Activated CD8-positive, alpha-beta T cell treated with anti-CD3 and anti-CD28 coated beads for 36 hours (primary cell): ENCODE data around the gene NFATC3. TPM values are rescaled to one million over a fixed set of nuclear protein-coding genes. Genes with fewer than 3 reads are reported as not detected.

Source experiments
- ATAC-seq: fragments of 200-7000 bp; cut with Tn5 transposase; one replicate; pipeline ENCODE4 v1.10.0; 2021; ENCODE audit warnings: mild to moderate bottlenecking, moderate library complexity
- CTCF ChIA-PET: fragments of 350-600 bp; sonication (Branson Sonifier 250); formaldehyde crosslinking; loops from one replicate; lab custom pipeline; 2021; ENCODE audit warnings: antibody characterized with exemption; lab: Charles Lee
- POLR2A ChIA-PET: fragments of 350-600 bp; sonication (Branson Sonifier 250); formaldehyde crosslinking; loops from one replicate; lab custom pipeline; 2021; ENCODE audit warnings: antibody characterized with exemption; lab: Charles Lee
- DNase-seq: peaks from one replicate; pipeline ENCODE4 v3.0.0-alpha.2; 2020
- H3K27ac Mint-ChIP-seq: one replicate; pipeline ENCODE4 v1.8.0; 2021; ENCODE audit warnings: mild to moderate bottlenecking, mixed read lengths
- H3K27me3 Mint-ChIP-seq: one replicate; pipeline ENCODE4 v1.8.0; 2021; ENCODE audit warnings: mixed read lengths
- H3K36me3 Mint-ChIP-seq: one replicate; pipeline ENCODE4 v1.8.0; 2021; ENCODE audit warnings: low read depth, mixed read lengths
- H3K4me1 Mint-ChIP-seq: one replicate; pipeline ENCODE4 v1.8.0; 2021; ENCODE audit warnings: low read depth, mixed read lengths
- H3K4me3 Mint-ChIP-seq: one replicate; pipeline ENCODE4 v1.8.0; 2021; ENCODE audit warnings: mild to moderate bottlenecking, moderate library complexity, mixed read lengths
- H3K9me3 Mint-ChIP-seq: one replicate; pipeline ENCODE4 v1.8.0; 2021; ENCODE audit warnings: mixed read lengths
- intact Hi-C: fragments of 100-400 bp; cut with micrococcal nuclease; formaldehyde crosslinking; loops from one replicate; pipeline ENCODE4 v1.10.0; 2022
- total RNA-seq, 2 experiments: library from RNA; stranded (reverse); gene quantifications; one replicate each; pipeline ENCODE4 v1.2.3, GENCODE V29; 2021
- TF ChIP-seq, protein P1 (sequence below): fragments of 200-600 bp; IDR thresholded peaks from one replicate; pipeline ENCODE4 v1.8.0; 2022; ENCODE audit warnings: antibody characterized with exemption, mild to moderate bottlenecking

Gene NFATC3
- total RNA-seq, 2 experiments from 2014 or later, result 102 to 104 TPM

DNA sequence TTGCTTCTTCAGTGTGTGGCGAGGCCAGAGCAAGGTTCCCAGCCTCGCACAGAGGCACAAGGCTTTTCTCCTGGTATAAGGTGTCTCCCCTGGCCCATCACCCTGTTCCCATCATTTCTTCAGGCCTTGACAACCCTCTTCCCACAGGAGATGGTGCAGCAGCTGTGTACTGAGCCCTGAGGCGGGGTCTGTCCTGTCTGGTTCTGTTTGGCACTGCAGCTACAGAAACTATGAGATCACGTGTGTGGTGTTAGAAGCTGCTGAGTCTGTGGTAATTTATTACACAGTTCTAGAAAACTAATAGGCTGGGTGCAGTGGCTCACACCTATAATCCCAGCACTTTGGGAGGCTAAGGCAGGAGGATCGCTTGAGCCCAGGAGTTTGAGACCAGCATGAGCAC is 167.2 kb downstream of the NFATC3 start:
- no peak overlapping the region for H3K4me3 Mint-ChIP-seq
- no peaks in the 10 kb centered on the region for H3K9me3 Mint-ChIP-seq
- intact Hi-C loops, result no loop called here
- ATAC-seq, result no peak
- TF ChIP-seq, protein P1, sequence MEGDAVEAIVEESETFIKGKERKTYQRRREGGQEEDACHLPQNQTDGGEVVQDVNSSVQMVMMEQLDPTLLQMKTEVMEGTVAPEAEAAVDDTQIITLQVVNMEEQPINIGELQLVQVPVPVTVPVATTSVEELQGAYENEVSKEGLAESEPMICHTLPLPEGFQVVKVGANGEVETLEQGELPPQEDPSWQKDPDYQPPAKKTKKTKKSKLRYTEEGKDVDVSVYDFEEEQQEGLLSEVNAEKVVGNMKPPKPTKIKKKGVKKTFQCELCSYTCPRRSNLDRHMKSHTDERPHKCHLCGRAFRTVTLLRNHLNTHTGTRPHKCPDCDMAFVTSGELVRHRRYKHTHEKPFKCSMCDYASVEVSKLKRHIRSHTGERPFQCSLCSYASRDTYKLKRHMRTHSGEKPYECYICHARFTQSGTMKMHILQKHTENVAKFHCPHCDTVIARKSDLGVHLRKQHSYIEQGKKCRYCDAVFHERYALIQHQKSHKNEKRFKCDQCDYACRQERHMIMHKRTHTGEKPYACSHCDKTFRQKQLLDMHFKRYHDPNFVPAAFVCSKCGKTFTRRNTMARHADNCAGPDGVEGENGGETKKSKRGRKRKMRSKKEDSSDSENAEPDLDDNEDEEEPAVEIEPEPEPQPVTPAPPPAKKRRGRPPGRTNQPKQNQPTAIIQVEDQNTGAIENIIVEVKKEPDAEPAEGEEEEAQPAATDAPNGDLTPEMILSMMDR, result no peak
- DNase-seq, result no peak
- H3K27ac Mint-ChIP-seq, result no peak overlapping the region
- CTCF ChIA-PET, result interaction anchor here (2.9 to 5.8 kb wide), 2 partner anchors 10 to 76 kb away, joined by 19 to 79 read pairs; partner anchors contain the start of gene SLC7A6
- H3K27me3 Mint-ChIP-seq, result no peaks in the 10 kb centered on the region
- H3K4me1 Mint-ChIP-seq, result peaks cover 2% of the 10 kb centered on the region
- POLR2A ChIA-PET, result interaction anchor here (1.1 to 2.2 kb wide), 2 partner anchors 11 to 44 kb away, joined by 3 to 12 read pairs; no protein-coding TSS in a partner anchor
- peaks cover 5% of the 10 kb centered on the region for H3K36me3 Mint-ChIP-seq

DNA sequence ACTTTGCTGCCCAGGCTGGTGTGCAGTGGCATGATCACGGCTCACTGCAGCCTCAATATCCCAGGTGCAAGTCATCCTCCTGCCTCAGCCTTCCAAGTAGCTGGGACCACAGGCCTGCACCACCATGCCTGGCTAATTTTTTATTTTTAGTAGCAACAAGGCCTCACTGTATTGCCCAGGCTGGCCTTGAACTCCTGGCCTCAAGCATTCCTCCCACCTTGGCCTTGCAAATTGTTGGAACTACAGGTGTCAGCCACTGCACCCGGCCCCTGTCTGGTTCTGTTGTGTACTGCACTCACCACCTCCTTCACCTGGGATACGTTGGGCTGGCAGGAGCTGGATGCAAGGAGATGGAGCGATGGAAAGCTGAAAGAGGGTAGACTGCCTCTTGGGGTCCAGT is 168.6 kb downstream of the NFATC3 start:
- ATAC-seq (no peak), DNase-seq (no peak)
- H3K9me3 Mint-ChIP-seq, result no peaks in the 10 kb centered on the region
- no peaks in the 10 kb centered on the region for H3K27me3 Mint-ChIP-seq
- peaks cover 4% of the 10 kb centered on the region for H3K4me1 Mint-ChIP-seq
- no peak overlapping the region for H3K4me3 Mint-ChIP-seq
- ChIA-PET CTCF (interaction anchor here (1.0 to 2.2 kb wide), 2 partner anchors 10 to 79 kb away, joined by 3 to 7 read pairs; partner anchors contain the start of gene SLC7A6), POLR2A (interaction anchor here (2.0 kb wide), 1 partner anchor 9 kb away, joined by 8 read pairs; the partner anchor contains the start of gene PLA2G15)
- no peak overlapping the region for H3K27ac Mint-ChIP-seq
- TF ChIP-seq, protein P1, result no peak
- H3K36me3 Mint-ChIP-seq, result peaks cover 5% of the 10 kb centered on the region
- intact Hi-C loops, result no loop called here

DNA sequence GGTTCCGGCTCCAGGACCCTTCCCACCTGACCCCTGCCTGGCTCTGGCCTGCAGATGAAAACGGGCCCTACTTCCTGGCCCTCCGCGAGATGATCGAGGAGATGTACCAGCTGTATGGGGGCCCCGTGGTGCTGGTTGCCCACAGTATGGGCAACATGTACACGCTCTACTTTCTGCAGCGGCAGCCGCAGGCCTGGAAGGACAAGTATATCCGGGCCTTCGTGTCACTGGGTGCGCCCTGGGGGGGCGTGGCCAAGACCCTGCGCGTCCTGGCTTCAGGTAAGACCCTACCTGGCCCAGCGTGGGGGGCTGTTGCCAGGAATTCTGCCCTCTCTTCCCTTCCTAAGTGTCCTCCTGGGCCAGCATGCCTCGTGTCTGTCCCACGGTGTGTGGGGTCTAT is 170.5 kb downstream of the NFATC3 start:
- Mint-ChIP-seq H3K9me3 (no peaks in the 10 kb centered on the region), H3K36me3 (peaks cover 5% of the 10 kb centered on the region), H3K4me1 (peaks cover 4% of the 10 kb centered on the region), H3K4me3 (no peak overlapping the region), H3K27me3 (no peaks in the 10 kb centered on the region), H3K27ac (no peak overlapping the region)
- TF ChIP-seq, protein P1, result no peak
- ATAC-seq (no peak), DNase-seq (no peak)
- ChIA-PET POLR2A (no interaction called here), CTCF (interaction anchor here (2.1 to 2.2 kb wide), 2 partner anchors 8 to 73 kb away, joined by 7 read pairs; partner anchors contain the start of gene SLC7A6)
- intact Hi-C loops, result no loop called here

DNA sequence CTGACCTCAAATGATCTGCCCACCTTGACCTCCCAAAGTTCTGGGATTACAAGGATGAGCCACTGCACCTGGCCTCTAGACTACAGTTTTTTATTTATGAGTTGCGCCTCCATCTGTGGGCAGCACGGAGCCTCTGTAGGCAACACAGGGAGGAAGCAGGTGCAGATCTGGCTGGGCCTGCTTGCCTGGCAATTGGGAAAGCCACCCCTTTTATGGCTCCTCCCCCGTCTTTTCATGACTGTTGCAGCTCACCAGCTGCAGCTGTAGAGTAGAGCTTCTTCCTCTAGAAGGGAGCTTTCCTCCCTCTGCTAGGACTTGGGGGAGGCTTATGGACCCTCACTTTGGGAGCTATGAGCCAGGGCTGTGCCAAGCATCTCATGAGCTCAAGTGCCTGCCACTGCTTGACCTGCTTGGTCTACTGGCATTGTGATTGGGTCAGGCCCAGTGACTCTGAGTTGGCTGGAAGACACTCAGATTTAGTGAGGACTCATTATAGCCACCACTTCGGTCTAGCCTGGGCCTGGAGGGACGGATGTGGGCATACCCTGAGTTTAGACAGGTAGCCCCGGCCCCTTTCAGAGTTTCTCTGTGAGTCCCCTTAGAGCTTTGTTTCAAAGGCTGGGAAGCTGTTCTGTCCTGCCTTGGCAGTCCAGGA is 172.2 kb downstream of the NFATC3 start:
- Mint-ChIP-seq H3K4me1 (peaks cover 11% of the 10 kb centered on the region), H3K9me3 (no peaks in the 10 kb centered on the region), H3K27me3 (no peaks in the 10 kb centered on the region), H3K27ac (no peak overlapping the region), H3K4me3 (no peak overlapping the region), H3K36me3 (peaks cover 4% of the 10 kb centered on the region)
- CTCF ChIA-PET, result interaction anchor here (0.6 to 9.0 kb wide), 4 partner anchors 13 to 372 kb away, joined by 3 to 444 read pairs (median 4); partner anchors contain the start of gene PLA2G15
- TF ChIP-seq, protein P1, result no peak
- POLR2A ChIA-PET, result interaction anchor here (3.6 to 3.8 kb wide), 2 partner anchors 12 to 54 kb away, joined by 11 to 22 read pairs; partner anchors contain the start of genes PLA2G15, PRMT7 and SLC7A6OS
- intact Hi-C loops, result no loop called here
- ATAC-seq (no peak), DNase-seq (peak; percentile 32)
